ENCODE data around the gene DOHH.

DOHH gene

GRCh38 chr19:3494559-3494958, 5.9 kb downstream of the DOHH start:
- no peak overlapping the region for H3K4me3 ChIP-seq (ENCODE audit: low read depth, low read length)
- DNase-seq (ENCODE audit: low read depth, low spot score): no peak
- in situ Hi-C loops (cut with HindIII; ENCODE audit: low sequenced_read_pairs): no loop called here
- no peak for TF ChIP-seq CTCF (IDR thresholded peaks at IDR 0.05; ENCODE audit: low read depth, low read length)

- in situ Hi-C loops (cut with HindIII; ENCODE audit: low sequenced_read_pairs): no loop called here
- TF ChIP-seq CTCF (IDR thresholded peaks at IDR 0.05; ENCODE audit: low read depth, low read length): no peak
- no peak overlapping the region for H3K4me3 ChIP-seq (ENCODE audit: low read depth, low read length)
- DNase-seq (ENCODE audit: low read depth, low spot score): no peak
Measured at GRCh38 chr19:3494051-3494450, 6.4 kb downstream of the DOHH start.

GRCh38 chr19:3493651-3494050, 6.8 kb downstream of the DOHH start:
- no peak for TF ChIP-seq CTCF (IDR thresholded peaks at IDR 0.05; ENCODE audit: low read depth, low read length)
- no peak for DNase-seq (ENCODE audit: low read depth, low spot score)
- in situ Hi-C loops (cut with HindIII; ENCODE audit: low sequenced_read_pairs): no loop called here
- H3K4me3 ChIP-seq (ENCODE audit: low read depth, low read length): no peak overlapping the region

GRCh38 chr19:3492919-3493318, 7.6 kb downstream of the DOHH start:
- no peak overlapping the region for H3K4me3 ChIP-seq (ENCODE audit: low read depth, low read length)
- TF ChIP-seq CTCF (IDR thresholded peaks at IDR 0.05; ENCODE audit: low read depth, low read length): no peak
- no peak for DNase-seq (ENCODE audit: low read depth, low spot score)
- in situ Hi-C loops (cut with HindIII; ENCODE audit: low sequenced_read_pairs): no loop called here

GRCh38 chr19:3492131-3492839, 8.2 kb downstream of the DOHH start:
- TF ChIP-seq CTCF (IDR thresholded peaks at IDR 0.05; ENCODE audit: low read depth, low read length): no peak
- in situ Hi-C loops (cut with HindIII; ENCODE audit: low sequenced_read_pairs): no loop called here
- DNase-seq (ENCODE audit: low read depth, low spot score): no peak
- H3K4me3 ChIP-seq (ENCODE audit: low read depth, low read length): no peak overlapping the region

- TF ChIP-seq CTCF (IDR thresholded peaks at IDR 0.05; ENCODE audit: low read depth, low read length): no peak
- H3K4me3 ChIP-seq (ENCODE audit: low read depth, low read length): no peak overlapping the region
- no peak for DNase-seq (ENCODE audit: low read depth, low spot score)
- in situ Hi-C loops (cut with HindIII; ENCODE audit: low sequenced_read_pairs): no loop called here
Measured at GRCh38 chr19:3491396-3492119, 8.9 kb downstream of the DOHH start.
